ENCODE measurements around the gene TDRD9. TPM values are rescaled to one million over a fixed set of nuclear protein-coding genes. Genes with fewer than 3 reads are reported as not detected.
"Not testable (repeated sequence)": the region's sequence is repeated elsewhere in the genome, so short reads cannot be mapped to it uniquely, and the experiment has no call there.

The TDRD9 gene
- total RNA-seq, 1 experiment from 2014 or later, result not detected

DNA sequence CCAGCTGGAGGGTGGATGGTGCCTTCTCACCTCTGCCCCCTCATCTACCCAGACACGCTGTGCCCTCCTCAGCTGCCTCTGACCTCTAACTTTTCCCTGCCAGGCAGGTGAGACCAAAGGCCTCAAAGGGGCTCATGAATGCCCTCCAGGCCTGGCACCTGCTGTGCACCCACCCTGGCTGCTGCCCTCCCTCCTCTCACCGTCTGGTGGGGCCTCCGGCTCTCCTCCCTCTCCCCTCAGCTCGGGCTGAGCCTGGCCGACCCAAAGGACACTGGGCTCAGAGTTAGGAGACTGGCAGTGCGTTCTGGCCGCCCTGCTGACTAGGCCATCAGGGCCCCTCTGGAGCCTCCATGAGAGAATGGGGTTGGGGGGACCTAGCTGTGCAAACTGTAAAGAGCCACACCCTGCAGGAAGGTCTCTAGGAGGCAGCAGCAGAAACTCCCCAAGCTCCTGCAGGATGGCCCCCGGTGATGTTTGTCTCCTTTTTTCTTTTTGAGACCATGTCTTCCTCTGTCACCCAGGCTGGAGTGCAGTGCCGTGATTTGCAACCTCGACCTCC lies 40.6 kb upstream of the TDRD9 start:
- DNase-seq (ENCODE audit: low read depth, low spot score), result no peak
- POLR2A ChIA-PET, result no interaction called here
- in situ Hi-C loops (cut with HindIII; ENCODE audit: low pct_unique_long_range_greater_than_20kb, low sequenced_read_pairs) (no loop called here), intact Hi-C loops (cut with micrococcal nuclease; ENCODE audit: unreplicated experiment) (no loop called here)
- no peak for ATAC-seq
- H3K27ac ChIP-seq (ENCODE audit: low read length), result no peak overlapping the region
- no peaks in the 10 kb centered on the region for H3K9me3 ChIP-seq (ENCODE audit: control insufficient read depth, insufficient read depth, low read depth, low read length)
- H3K4me3 ChIP-seq (ENCODE audit: low read depth in 2 of 2, low read length in 2 of 2), result no peak overlapping the region
- no peaks in the 10 kb centered on the region for H3K36me3 ChIP-seq (ENCODE audit: control insufficient read depth, insufficient read depth, low read length)
- TF ChIP-seq, protein P1, sequence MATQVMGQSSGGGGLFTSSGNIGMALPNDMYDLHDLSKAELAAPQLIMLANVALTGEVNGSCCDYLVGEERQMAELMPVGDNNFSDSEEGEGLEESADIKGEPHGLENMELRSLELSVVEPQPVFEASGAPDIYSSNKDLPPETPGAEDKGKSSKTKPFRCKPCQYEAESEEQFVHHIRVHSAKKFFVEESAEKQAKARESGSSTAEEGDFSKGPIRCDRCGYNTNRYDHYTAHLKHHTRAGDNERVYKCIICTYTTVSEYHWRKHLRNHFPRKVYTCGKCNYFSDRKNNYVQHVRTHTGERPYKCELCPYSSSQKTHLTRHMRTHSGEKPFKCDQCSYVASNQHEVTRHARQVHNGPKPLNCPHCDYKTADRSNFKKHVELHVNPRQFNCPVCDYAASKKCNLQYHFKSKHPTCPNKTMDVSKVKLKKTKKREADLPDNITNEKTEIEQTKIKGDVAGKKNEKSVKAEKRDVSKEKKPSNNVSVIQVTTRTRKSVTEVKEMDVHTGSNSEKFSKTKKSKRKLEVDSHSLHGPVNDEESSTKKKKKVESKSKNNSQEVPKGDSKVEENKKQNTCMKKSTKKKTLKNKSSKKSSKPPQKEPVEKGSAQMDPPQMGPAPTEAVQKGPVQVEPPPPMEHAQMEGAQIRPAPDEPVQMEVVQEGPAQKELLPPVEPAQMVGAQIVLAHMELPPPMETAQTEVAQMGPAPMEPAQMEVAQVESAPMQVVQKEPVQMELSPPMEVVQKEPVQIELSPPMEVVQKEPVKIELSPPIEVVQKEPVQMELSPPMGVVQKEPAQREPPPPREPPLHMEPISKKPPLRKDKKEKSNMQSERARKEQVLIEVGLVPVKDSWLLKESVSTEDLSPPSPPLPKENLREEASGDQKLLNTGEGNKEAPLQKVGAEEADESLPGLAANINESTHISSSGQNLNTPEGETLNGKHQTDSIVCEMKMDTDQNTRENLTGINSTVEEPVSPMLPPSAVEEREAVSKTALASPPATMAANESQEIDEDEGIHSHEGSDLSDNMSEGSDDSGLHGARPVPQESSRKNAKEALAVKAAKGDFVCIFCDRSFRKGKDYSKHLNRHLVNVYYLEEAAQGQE (IDR thresholded peaks at IDR 0.05; ENCODE audit: insufficient read depth in 1 of 2, low read depth in 2 of 2, low read length in 1 of 2), result no peak
- TF ChIP-seq CTCF (IDR thresholded peaks at IDR 0.05) (no peak), TCF7L2 (IDR thresholded peaks at IDR 0.05; ENCODE audit: low read depth, low read length) (no peak), SIN3A (IDR thresholded peaks at IDR 0.05; ENCODE audit: borderline replicate concordance, insufficient read depth, low read depth, low read length) (no peak), POLR2AphosphoS5 (IDR thresholded peaks at IDR 0.05; ENCODE audit: low read depth, low read length) (no peak)
- no peaks in the 10 kb centered on the region for H3K4me1 ChIP-seq (ENCODE audit: control insufficient read depth, insufficient read depth, low read length)
- H3K27me3 ChIP-seq (ENCODE audit: control insufficient read depth, insufficient read depth, low read length), result no peaks in the 10 kb centered on the region
- BruUV-seq (replicated peaks), result no TSS peak
- CTCF ChIA-PET, result interaction anchor here (0.6 kb wide), 1 partner anchor 20 kb away, joined by 5 read pairs; no protein-coding TSS in a partner anchor

GRCh38 chr14:103889002-103889312 lies 39.3 kb upstream of the TDRD9 start:
- H3K36me3 ChIP-seq (ENCODE audit: control insufficient read depth, insufficient read depth, low read length); H3K9me3 ChIP-seq (ENCODE audit: control insufficient read depth, insufficient read depth, low read depth, low read length); ATAC-seq; H3K27ac ChIP-seq (ENCODE audit: low read length); DNase-seq (ENCODE audit: low read depth, low spot score); POLR2A ChIA-PET; intact Hi-C loops (cut with micrococcal nuclease; ENCODE audit: unreplicated experiment); BruUV-seq (replicated peaks); H3K4me1 ChIP-seq (ENCODE audit: control insufficient read depth, insufficient read depth, low read length); H3K27me3 ChIP-seq (ENCODE audit: control insufficient read depth, insufficient read depth, low read length); H3K4me3 ChIP-seq (ENCODE audit: low read depth in 2 of 2, low read length in 2 of 2); in situ Hi-C loops (cut with HindIII; ENCODE audit: low pct_unique_long_range_greater_than_20kb, low sequenced_read_pairs): not testable (repeated sequence)
- CTCF ChIA-PET, result interaction anchor here (0.7 kb wide), 1 partner anchor 125 kb away, joined by 4 read pairs; no protein-coding TSS in a partner anchor

GRCh38 chr14:103889313-103890051 lies 38.8 kb upstream of the TDRD9 start:
- no TSS peak for BruUV-seq (replicated peaks)
- H3K27me3 ChIP-seq (ENCODE audit: control insufficient read depth, insufficient read depth, low read length), result no peaks in the 10 kb centered on the region
- intact Hi-C loops (cut with micrococcal nuclease; ENCODE audit: unreplicated experiment) (no loop called here), in situ Hi-C loops (cut with HindIII; ENCODE audit: low pct_unique_long_range_greater_than_20kb, low sequenced_read_pairs) (no loop called here)
- H3K4me1 ChIP-seq (ENCODE audit: control insufficient read depth, insufficient read depth, low read length), result no peaks in the 10 kb centered on the region
- H3K27ac ChIP-seq (ENCODE audit: low read length), result no peak overlapping the region
- peak; percentile 66 for ATAC-seq
- H3K36me3 ChIP-seq (ENCODE audit: control insufficient read depth, insufficient read depth, low read length), result no peaks in the 10 kb centered on the region
- DNase-seq (ENCODE audit: low read depth, low spot score), result no peak
- CTCF ChIA-PET, result interaction anchor here (0.7 kb wide), 1 partner anchor 125 kb away, joined by 4 read pairs; no protein-coding TSS in a partner anchor
- H3K4me3 ChIP-seq (ENCODE audit: low read depth in 2 of 2, low read length in 2 of 2), result no peak overlapping the region
- TF ChIP-seq SIN3A (IDR thresholded peaks at IDR 0.05; ENCODE audit: borderline replicate concordance, insufficient read depth, low read depth, low read length) (no peak), CTCF (IDR thresholded peaks at IDR 0.05) (no peak), POLR2AphosphoS5 (IDR thresholded peaks at IDR 0.05; ENCODE audit: low read depth, low read length) (no peak)
- TF ChIP-seq, protein P1 (IDR thresholded peaks at IDR 0.05; ENCODE audit: insufficient read depth in 1 of 2, low read depth in 2 of 2, low read length in 1 of 2), result no peak
- POLR2A ChIA-PET, result no interaction called here
- no peaks in the 10 kb centered on the region for H3K9me3 ChIP-seq (ENCODE audit: control insufficient read depth, insufficient read depth, low read depth, low read length)

Measured in Panc1 (cell line).